ENCODE data around the gene GALNTL6. TPM values are rescaled to one million over a fixed set of nuclear protein-coding genes. Genes with fewer than 3 reads are reported as not detected.
A peak's percentile ranks its signal among the peaks of the same experiment; 100 is the strongest.

GALNTL6 gene
- total and polyA plus RNA-seq, 9 of the 15 experiments (the other 6 are each of a cell fraction or from before 2014, with no cell fraction given): 0.18 to 0.50 (median 0.29) TPM

- TF ChIP-seq ZNF639 (CRISPR knock-in tag; conservative IDR thresholded peaks at IDR 0.05 in 1 of 2, IDR thresholded peaks at IDR 0.05 in 1 of 2): no peak
- no peak for TF ChIP-seq ATF1 (CRISPR knock-in tag; IDR thresholded peaks at IDR 0.05)
- TF ChIP-seq ATF1 (tag; IDR thresholded peaks at IDR 0.05): no peak
- TF ChIP-seq ZBTB1 (CRISPR knock-in tag; IDR thresholded peaks at IDR 0.05; ENCODE audit: borderline replicate concordance, low read depth): no peak
- no peak for TF ChIP-seq ARID2 (IDR thresholded peaks at IDR 0.05)
- TF ChIP-seq ZNF347 (CRISPR knock-in tag; IDR thresholded peaks at IDR 0.05; ENCODE audit: low read depth): no peak
- TF ChIP-seq ZBED1 (IDR thresholded peaks at IDR 0.05): no peak
- TF ChIP-seq BRCA1 (IDR thresholded peaks at IDR 0.05): no peak
- TF ChIP-seq BRCA1 (CRISPR knock-in tag; IDR thresholded peaks at IDR 0.05): no peak
- TF ChIP-seq MCM5 (IDR thresholded peaks at IDR 0.05; ENCODE audit: low read depth): no peak
- no peak for TF ChIP-seq ZNF561 (CRISPR knock-in tag; conservative IDR thresholded peaks at IDR 0.05)
Observed at GRCh38 chr4:171954650-171955049, 141.4 kb downstream of the GALNTL6 start (continued).

GRCh38 chr4:171956678-171957077 is 143.5 kb downstream of the GALNTL6 start:
- POLR2A ChIA-PET: no interaction called here
- DNase-seq (ENCODE audit: extremely low read depth in 1 of 4, low spot score in 3 of 4) (no peak), ATAC-seq (no peak), FAIRE-seq (no peak)
- H3K27me3 ChIP-seq (ENCODE audit: control insufficient read depth in 2 of 2, insufficient read depth in 2 of 2, low read length in 2 of 2): no peaks in the 10 kb centered on the region
- no peaks in the 10 kb centered on the region for H3K36me3 ChIP-seq (ENCODE audit: control insufficient read depth, insufficient read depth, low read length)
- no peaks in the 10 kb centered on the region for H3K79me2 ChIP-seq (ENCODE audit: control insufficient read depth, insufficient read depth, low read length)
- in situ Hi-C loops (cut with MboI): no loop called here
- no peak overlapping the region for H3K4me2 ChIP-seq (ENCODE audit: insufficient read depth, low read length)
- H3K4me1 ChIP-seq (replicated peaks in 1 of 2; ENCODE audit: control insufficient read depth in 2 of 2, insufficient read depth in 2 of 2, low read length in 2 of 2): no peaks in the 10 kb centered on the region
- no TSS peak for BruUV-seq (replicated peaks)
- H3K9me1 ChIP-seq (ENCODE audit: control insufficient read depth, insufficient read depth, low read length): no peaks in the 10 kb centered on the region
- 9% methylated on average over 4 of the region's 4 CpGs for WGBS (ENCODE audit: insufficient coverage, low coverage, missing lambda C conversion rate)
- no peak overlapping the region for H3K9ac ChIP-seq (ENCODE audit: insufficient read depth in 1 of 2, low read depth in 2 of 2, low read length in 2 of 2)
- no peak overlapping the region for H3K4me3 ChIP-seq
- no peaks in the 10 kb centered on the region for H3K9me3 ChIP-seq (replicated peaks; ENCODE audit: control insufficient read depth, insufficient read depth, low read depth, low read length)
- peak overlapping the region; percentile 21; the same call in 1 of the 2 replicates for H2AFZ ChIP-seq (ENCODE audit: low read depth, low read length)
- no peak overlapping the region for H3K27ac ChIP-seq (ENCODE audit: extremely low read depth, low read depth, low read length)
- CTCF ChIA-PET (ENCODE audit: low intra/inter-chr PET ratio): no interaction called here
- intact Hi-C loops (cut with micrococcal nuclease): no loop called here
- H4K20me1 ChIP-seq (replicated peaks; ENCODE audit: control insufficient read depth, insufficient read depth, low read length): no peaks in the 10 kb centered on the region
- TF ChIP-seq MITF (IDR thresholded peaks at IDR 0.05): no peak
- TF ChIP-seq ZBTB43 (CRISPR knock-in tag; IDR thresholded peaks at IDR 0.05): no peak
- no peak for TF ChIP-seq TFE3 (CRISPR knock-in tag; IDR thresholded peaks at IDR 0.05)
- TF ChIP-seq LARP7 (IDR thresholded peaks at IDR 0.05): no peak
- no peak for TF ChIP-seq ATF3 (IDR thresholded peaks at IDR 0.05)
- TF ChIP-seq ATF3 (CRISPR knock-in tag; conservative IDR thresholded peaks at IDR 0.05): no peak

All from K562 (cell line).